Heart right ventricle (tissue), 16 donors: Measurements from ENCODE around the gene METTL13. TPM values are rescaled to one million over a fixed set of nuclear protein-coding genes. Genes with fewer than 3 reads are reported as not detected.
A peak's percentile ranks its signal among the peaks of the same experiment; 100 is the strongest.

Experiments
- ATAC-seq, 8 donors: fragments of 200-7000 bp; cut with Tn5 transposase; one replicate each; pipeline ENCODE4 v1.9.1; 2020; ENCODE audit warnings: mild to moderate bottlenecking in 8 of 8, moderate library complexity in 8 of 8, moderate number of reproducible peaks in 1 of 8
- DNase-seq, 2 donors: peaks; one replicate each; pipeline ENCODE4 v3.0.0-alpha.2; 2020
- H3K27ac ChIP-seq, 10 donors: fragments of 200-600 bp; sonication (generic) in 2 of 10; one replicate each; pipeline versions ENCODE4 v1.5.0 to v1.8.0; 2020 to 2022; ENCODE audit warnings: mild to moderate bottlenecking in 3 of 10
- H3K27me3 ChIP-seq, 7 donors: fragments of 200-600 bp; one replicate each; pipeline ENCODE4 v1.8.0; 2021 to 2022; ENCODE audit warnings: mild to moderate bottlenecking in 2 of 7
- H3K36me3 ChIP-seq, 9 donors: fragments of 200-600 bp; sonication (generic) in 1 of 9; one replicate each; pipeline versions ENCODE4 v1.5.0 to v1.8.0; 2020 to 2022; ENCODE audit warnings: mild to moderate bottlenecking in 2 of 9
- H3K4me1 ChIP-seq, 9 donors: fragments of 200-600 bp; sonication (generic) in 1 of 9; one replicate each; pipeline versions ENCODE4 v1.5.0 to v1.8.0; 2020 to 2022; ENCODE audit warnings: mild to moderate bottlenecking in 4 of 9
- H3K4me3 ChIP-seq, 10 donors: fragments of 200-600 bp; sonication (generic) in 2 of 10; one replicate each; pipeline versions ENCODE4 v1.5.0 to v1.8.0; 2020 to 2022; ENCODE audit warnings: mild to moderate bottlenecking in 7 of 10, moderate library complexity in 2 of 10
- H3K9me3 ChIP-seq, 11 donors: fragments of 200-600 bp in 10 of 11; sonication (generic) in 2 of 11; one replicate each; pipeline versions ENCODE4 v1.5.0 to v1.8.0; 2013 to 2022; ENCODE audit warnings: mild to moderate bottlenecking in 2 of 11, control low read depth in 1 of 11, moderate library complexity in 1 of 11
- WGBS, 2 donors: extraction: QIAGEN DNeasy Blood & Tissue Kit; methylation state at CpG; one replicate each; pipeline ENCODE4 v1.1.7; 2013; ENCODE audit warnings: inconsistent platforms in 1 of 2; 5-methylcytosine and 5-hydroxymethylcytosine counted together
- intact Hi-C, 10 donors: fragments of 100-400 bp; cut with DNase I; formaldehyde crosslinking; loops; one replicate each; pipeline versions ENCODE4 v1.11.1 to v1.14.2; 2022
- polyA plus RNA-seq, 2 donors: library from polyadenylated mRNA; stranded (reverse); fragments of 200-250 nt; gene quantifications; one replicate each; pipeline ENCODE4 v1.2.3, GENCODE V29; 2013
- total RNA-seq, 10 donors: library from RNA; stranded (reverse); fragmentation: NEBNext Ultra II Directional in 3 of 10; extraction: Animal tissue kit (Norgen Biotek cat#: 25700) in 3 of 10; gene quantifications; one replicate each; pipeline versions ENCODE4 v1.2.1 to v1.2.4, GENCODE V29; 2021 to 2023
- TF ChIP-seq, protein P1 (sequence below), 9 donors: fragments of 200-600 bp; sonication (generic) in 2 of 9; IDR thresholded peaks; one replicate each; pipeline versions ENCODE4 v1.5.0 to v1.8.0; 2021 to 2022; ENCODE audit warnings: antibody characterized with exemption in 9 of 9, mild to moderate bottlenecking in 5 of 9, moderate library complexity in 1 of 9
- donor health status: Arrhythmogenic right ventricular cardiomyopathy.
- donor health status: ischemic (EF 13 %, LVEDD 7.1; RV severe dilation, severe dysfunction).
- donor health status: healthy with polysubstance abuse.
- donor health status: DM: no; HTN: yes; CAD: no.
- donor health status: DM: no; HTN: no; CAD: no.
- donor health status: ischemic (EF 25% LVEDD 6.9; RV normal size, moderate dysfunction).
- donor health status: ischemic (EF 25% LVEDD 5.7; RV mildly dilated, moderate dysfunction).
- donor health status: healthy.
- donor health status: DM: yes; HTN: yes; CAD: no.
- donor health status: Ischemic cardiomyopathy.
- donor health status: ischemic (EF 35%, LVEDD 5.7; RV mildly dilated, moderate dysfunction).
- donor health status: nonischemic (EF 11% LVEDD 7.7; RV severe dilation, severe dysfunction).
- donor health status: DM: yes; HTN: yes; CAD: no.
- donor health status: PGD.
- donor health status: ischemic (EF 29% LVEDD 5.4; RV normal size, mild dysfunction).
- donor health status: nonischemic (EF 23%, LVEDD 6.1; RV moderate dilation, normal function).

Gene METTL13
- total and polyA plus RNA-seq, 12 donors = 3.2 to 20.2 (median 16.5) TPM

DNA sequence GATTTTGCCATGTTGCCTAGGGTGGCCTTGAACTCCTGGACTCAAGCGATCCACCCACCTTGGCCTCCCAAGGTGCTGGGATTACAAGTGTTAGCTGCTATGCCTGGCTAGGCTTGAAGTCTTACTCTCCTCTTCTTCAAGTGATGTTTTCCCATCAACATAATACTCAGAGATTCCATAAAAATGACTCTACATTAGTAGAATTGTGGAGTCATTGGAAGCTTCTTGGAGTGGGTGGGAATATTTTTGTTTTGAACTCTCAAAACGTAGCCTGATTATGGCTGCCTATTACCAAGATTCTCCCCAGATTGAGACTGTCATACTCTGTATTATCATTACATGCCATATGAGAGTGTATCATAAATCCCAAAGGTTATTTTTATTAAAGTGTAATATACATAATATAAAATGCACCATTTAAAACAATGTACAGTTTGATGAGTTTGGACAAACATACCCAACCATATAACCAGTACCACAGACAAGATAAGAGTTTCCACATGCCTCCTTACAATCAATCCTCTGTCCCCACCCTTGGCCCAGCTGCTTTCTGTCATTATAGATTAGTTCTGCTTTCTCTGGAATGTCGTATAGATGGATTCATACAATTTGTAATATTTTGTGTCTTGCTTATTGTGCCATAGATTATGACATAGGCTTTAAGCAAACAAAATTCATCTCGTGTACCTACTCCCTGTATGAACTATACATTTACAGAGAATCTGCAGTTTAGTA lies 51.8 kb downstream of the METTL13 start:
- WGBS, 2 donors = 65 to 86% methylated on average over 4 of the region's 4 CpGs
- DNase-seq = no peak
- no peak for ATAC-seq
- intact Hi-C loops = no loop called here
- no peaks in the 10 kb centered on the region for H3K4me1 ChIP-seq
- no peak overlapping the region for H3K4me3 ChIP-seq
- H3K27me3 ChIP-seq = no peaks in the 10 kb centered on the region
- H3K9me3 ChIP-seq = peaks cover 0 to 4% (median 0%) of the 10 kb centered on the region in 11 donors
- H3K27ac ChIP-seq = no peak overlapping the region
- TF ChIP-seq, protein P1, sequence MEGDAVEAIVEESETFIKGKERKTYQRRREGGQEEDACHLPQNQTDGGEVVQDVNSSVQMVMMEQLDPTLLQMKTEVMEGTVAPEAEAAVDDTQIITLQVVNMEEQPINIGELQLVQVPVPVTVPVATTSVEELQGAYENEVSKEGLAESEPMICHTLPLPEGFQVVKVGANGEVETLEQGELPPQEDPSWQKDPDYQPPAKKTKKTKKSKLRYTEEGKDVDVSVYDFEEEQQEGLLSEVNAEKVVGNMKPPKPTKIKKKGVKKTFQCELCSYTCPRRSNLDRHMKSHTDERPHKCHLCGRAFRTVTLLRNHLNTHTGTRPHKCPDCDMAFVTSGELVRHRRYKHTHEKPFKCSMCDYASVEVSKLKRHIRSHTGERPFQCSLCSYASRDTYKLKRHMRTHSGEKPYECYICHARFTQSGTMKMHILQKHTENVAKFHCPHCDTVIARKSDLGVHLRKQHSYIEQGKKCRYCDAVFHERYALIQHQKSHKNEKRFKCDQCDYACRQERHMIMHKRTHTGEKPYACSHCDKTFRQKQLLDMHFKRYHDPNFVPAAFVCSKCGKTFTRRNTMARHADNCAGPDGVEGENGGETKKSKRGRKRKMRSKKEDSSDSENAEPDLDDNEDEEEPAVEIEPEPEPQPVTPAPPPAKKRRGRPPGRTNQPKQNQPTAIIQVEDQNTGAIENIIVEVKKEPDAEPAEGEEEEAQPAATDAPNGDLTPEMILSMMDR (IDR thresholded peaks at IDR 0.05) = no peak
- H3K36me3 ChIP-seq = no peaks in the 10 kb centered on the region

DNA sequence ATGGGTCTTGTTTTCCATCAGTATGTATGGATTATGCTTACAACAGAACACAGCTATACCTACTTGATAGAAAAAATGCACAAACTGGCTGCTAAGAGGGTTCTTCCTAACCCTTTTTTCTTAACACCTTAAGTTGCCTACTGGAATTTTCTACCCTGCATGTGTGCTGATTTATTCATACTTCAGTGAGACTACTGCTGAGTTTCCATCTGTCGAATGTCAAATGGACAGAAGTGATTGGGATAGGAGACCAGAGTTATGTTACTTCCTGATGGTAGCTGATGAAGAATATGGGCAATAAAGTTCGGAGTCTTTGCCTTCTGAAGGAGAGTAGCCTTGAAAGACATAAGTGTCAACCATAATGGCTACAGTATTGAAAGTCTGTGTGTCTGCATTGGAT lies 53.4 kb downstream of the METTL13 start:
- DNase-seq = no peak

DNA sequence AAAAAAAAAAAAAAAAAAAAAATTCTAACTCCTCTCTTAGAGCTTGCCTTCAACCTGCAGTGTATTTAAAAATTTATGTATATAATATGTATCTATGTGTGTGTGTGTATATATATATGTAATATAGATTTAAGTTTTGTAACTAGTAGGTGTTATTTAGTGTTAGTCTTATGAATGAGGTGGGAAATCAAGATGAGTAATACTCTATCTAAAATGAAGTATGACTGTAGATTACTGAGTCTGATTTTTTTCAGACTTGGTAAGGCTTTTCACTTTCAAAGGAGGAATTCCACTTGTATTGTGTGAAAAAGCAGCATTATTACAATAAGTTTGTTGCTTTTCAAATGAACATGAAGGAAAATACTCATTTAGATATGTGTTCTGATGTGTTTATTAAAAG lies 54.4 kb downstream of the METTL13 start:
- TF ChIP-seq, protein P1 (IDR thresholded peaks at IDR 0.05) = no peak
- no peak for ATAC-seq
- H3K9me3 ChIP-seq = peaks cover 0 to 7% (median 0%) of the 10 kb centered on the region in 11 donors

More for the DNA sequence above, 53.4 kb downstream of the METTL13 start:
- H3K27me3 ChIP-seq = no peaks in the 10 kb centered on the region
- ATAC-seq = no peak
- intact Hi-C loops = no loop called here
- WGBS, 2 donors = 81 to 91% methylated on average over 2 of the region's 2 CpGs
- H3K4me1 ChIP-seq = no peaks in the 10 kb centered on the region
- H3K9me3 ChIP-seq = no peaks in the 10 kb centered on the region
- H3K4me3 ChIP-seq = no peak overlapping the region
- no peaks in the 10 kb centered on the region for H3K36me3 ChIP-seq
- no peak overlapping the region for H3K27ac ChIP-seq
- TF ChIP-seq, protein P1 (IDR thresholded peaks at IDR 0.05) = no peak

DNA sequence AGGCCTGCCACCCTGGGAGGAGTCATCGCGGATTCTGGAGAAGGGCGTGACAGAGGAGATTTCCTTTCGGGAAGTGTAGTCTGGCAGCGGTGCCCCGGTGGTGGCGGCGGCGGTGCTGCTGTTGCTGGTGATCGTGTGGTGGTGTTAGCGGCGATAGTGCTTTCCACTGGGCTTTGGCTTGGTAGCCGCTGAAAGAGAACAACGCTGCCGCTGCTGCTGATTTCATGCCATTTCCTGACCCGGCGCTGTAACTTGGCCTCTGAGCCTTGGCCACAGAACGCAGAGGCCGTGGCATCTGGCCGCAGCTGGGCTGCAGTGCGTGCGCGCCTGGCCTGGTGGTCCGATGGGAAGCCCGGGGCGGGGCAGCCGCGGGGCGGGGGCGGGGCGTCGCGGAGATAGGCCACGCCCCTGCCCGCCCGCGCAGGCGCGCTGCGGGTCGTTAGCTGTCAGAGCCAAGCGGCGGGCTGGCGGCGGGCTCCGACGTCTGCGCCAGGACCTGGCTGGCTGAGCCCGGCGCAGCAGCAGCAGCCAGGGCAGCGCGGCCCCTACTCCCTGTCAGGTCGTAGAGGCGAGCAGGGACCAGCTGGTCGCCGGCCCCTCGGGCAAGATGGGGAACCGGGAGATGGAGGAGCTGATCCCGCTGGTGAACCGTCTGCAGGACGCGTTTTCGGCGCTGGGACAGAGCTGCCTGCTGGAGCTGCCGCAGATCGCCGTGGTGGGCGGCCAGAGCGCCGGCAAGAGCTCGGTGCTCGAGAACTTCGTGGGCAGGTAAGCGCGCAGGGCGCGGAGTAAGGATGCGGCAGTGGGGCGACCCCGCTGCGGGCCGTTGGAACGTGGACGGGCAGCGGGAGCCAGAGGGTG lies 59.8 kb downstream of the METTL13 start, which contains the start of gene DNM3:
DNM3 (plus strand) TSS at position 449 of the 861 bp plus-strand sequence; CDS start at position 608, 159 bp downstream.
- peaks cover 0 to 19% (median 15%) of the 10 kb centered on the region in 9 donors for H3K4me1 ChIP-seq

More for the DNA sequence above, 54.4 kb downstream of the METTL13 start:
- DNase-seq = no peak
- Histone ChIP-seq H3K27me3 (no peaks in the 10 kb centered on the region), H3K4me1 (peaks cover 0 to 4% (median 3%) of the 10 kb centered on the region in 9 donors), H3K36me3 (no peaks in the 10 kb centered on the region), H3K27ac (no peak overlapping the region), H3K4me3 (no peak overlapping the region)
- intact Hi-C loops = no loop called here

More for the DNA sequence above, 59.8 kb downstream of the METTL13 start, which contains the start of gene DNM3:
- intact Hi-C loops = loop anchor here in 1 of 10 donors (5.0 kb wide), 2 partner anchors 34 to 81 kb away; no protein-coding TSS in a partner anchor
- Histone ChIP-seq H3K27me3 (peaks cover 0 to 29% (median 8%) of the 10 kb centered on the region in 7 donors), H3K4me3 (peak within 1 kb of the TSS; percentile 67 to 95 (median 86)), H3K9me3 (peaks cover 0 to 9% (median 0%) of the 10 kb centered on the region in 11 donors), H3K36me3 (no peaks in the 10 kb centered on the region), H3K27ac (peak within 1 kb of the TSS in 9 of 10 donors; percentile 47 to 76 (median 72))
- DNase-seq = peak; percentile 75 to 85
- WGBS, 2 donors = 1% methylated on average over 83 to 85 of the region's 85 CpGs
- ATAC-seq = peak; percentile 96 to 99 (median 98)
- TF ChIP-seq, protein P1 (IDR thresholded peaks at IDR 0.05) = no peak
